ENCODE measurements around the gene PRKG1. TPM values are rescaled to one million over a fixed set of nuclear protein-coding genes. Genes with fewer than 3 reads are reported as not detected.

Gene PRKG1
- total RNA-seq, 1 experiment from 2014 or later = 0.09 TPM

DNA sequence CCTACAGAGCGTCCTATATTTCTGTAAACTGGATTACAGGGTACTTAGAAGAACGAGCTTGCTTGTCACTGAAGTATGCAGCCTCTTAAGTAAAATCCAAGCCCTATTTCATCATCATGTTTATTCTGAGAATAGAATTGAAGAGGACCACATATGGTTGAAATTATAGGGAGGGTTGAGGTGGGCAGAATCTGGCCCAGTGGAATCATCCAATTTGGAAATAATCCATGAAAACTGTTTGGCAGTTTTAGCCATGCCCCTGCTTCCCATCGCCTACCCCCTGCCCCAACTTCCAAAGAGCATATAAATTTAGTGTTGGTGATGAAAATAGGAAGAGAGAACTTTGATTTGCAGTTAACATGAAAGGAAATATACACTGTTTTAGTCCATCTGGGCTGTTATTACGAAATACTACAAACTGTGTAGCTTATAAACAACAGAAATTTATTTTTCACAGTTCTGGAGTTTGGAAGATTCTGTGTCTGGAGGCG is 150.4 kb downstream of the PRKG1 start:
- intact Hi-C loops (cut with micrococcal nuclease; ENCODE audit: unreplicated experiment) = no loop called here
- H3K27me3 Mint-ChIP-seq (ENCODE audit: insufficient read depth, unreplicated experiment) = no peaks in the 10 kb centered on the region
- no peak for DNase-seq
- no peaks in the 10 kb centered on the region for H3K36me3 Mint-ChIP-seq (ENCODE audit: insufficient read depth, unreplicated experiment)
- no peaks in the 10 kb centered on the region for H3K4me1 Mint-ChIP-seq (ENCODE audit: low read depth, unreplicated experiment)
- no peaks in the 10 kb centered on the region for H3K9me3 Mint-ChIP-seq (ENCODE audit: unreplicated experiment)
- H3K27me3 ChIP-seq (replicated peaks; ENCODE audit: control insufficient read depth, insufficient read depth, low read length) = no peaks in the 10 kb centered on the region
- H3K4me1 ChIP-seq = no peaks in the 10 kb centered on the region
- BruUV-seq (replicated peaks) = no TSS peak
- CTCF ChIA-PET = no interaction called here
- H3K27ac Mint-ChIP-seq (ENCODE audit: unreplicated experiment) = no peak overlapping the region
- H3K4me3 ChIP-seq (ENCODE audit: low read depth, low read length) = no peak overlapping the region
- H3K4me3 Mint-ChIP-seq (ENCODE audit: unreplicated experiment) = no peak overlapping the region
- TF ChIP-seq, protein P1, sequence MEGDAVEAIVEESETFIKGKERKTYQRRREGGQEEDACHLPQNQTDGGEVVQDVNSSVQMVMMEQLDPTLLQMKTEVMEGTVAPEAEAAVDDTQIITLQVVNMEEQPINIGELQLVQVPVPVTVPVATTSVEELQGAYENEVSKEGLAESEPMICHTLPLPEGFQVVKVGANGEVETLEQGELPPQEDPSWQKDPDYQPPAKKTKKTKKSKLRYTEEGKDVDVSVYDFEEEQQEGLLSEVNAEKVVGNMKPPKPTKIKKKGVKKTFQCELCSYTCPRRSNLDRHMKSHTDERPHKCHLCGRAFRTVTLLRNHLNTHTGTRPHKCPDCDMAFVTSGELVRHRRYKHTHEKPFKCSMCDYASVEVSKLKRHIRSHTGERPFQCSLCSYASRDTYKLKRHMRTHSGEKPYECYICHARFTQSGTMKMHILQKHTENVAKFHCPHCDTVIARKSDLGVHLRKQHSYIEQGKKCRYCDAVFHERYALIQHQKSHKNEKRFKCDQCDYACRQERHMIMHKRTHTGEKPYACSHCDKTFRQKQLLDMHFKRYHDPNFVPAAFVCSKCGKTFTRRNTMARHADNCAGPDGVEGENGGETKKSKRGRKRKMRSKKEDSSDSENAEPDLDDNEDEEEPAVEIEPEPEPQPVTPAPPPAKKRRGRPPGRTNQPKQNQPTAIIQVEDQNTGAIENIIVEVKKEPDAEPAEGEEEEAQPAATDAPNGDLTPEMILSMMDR (IDR thresholded peaks at IDR 0.05; ENCODE audit: insufficient read depth in 1 of 2, low read depth in 1 of 2, low read length in 1 of 2, severe bottlenecking in 1 of 2, unreplicated experiment in 1 of 2) = no peak
- POLR2A ChIA-PET = no interaction called here
- H3K9me3 ChIP-seq = no peaks in the 10 kb centered on the region
- no peaks in the 10 kb centered on the region for H3K36me3 ChIP-seq (ENCODE audit: control insufficient read depth, insufficient read depth, low read length)

DNA sequence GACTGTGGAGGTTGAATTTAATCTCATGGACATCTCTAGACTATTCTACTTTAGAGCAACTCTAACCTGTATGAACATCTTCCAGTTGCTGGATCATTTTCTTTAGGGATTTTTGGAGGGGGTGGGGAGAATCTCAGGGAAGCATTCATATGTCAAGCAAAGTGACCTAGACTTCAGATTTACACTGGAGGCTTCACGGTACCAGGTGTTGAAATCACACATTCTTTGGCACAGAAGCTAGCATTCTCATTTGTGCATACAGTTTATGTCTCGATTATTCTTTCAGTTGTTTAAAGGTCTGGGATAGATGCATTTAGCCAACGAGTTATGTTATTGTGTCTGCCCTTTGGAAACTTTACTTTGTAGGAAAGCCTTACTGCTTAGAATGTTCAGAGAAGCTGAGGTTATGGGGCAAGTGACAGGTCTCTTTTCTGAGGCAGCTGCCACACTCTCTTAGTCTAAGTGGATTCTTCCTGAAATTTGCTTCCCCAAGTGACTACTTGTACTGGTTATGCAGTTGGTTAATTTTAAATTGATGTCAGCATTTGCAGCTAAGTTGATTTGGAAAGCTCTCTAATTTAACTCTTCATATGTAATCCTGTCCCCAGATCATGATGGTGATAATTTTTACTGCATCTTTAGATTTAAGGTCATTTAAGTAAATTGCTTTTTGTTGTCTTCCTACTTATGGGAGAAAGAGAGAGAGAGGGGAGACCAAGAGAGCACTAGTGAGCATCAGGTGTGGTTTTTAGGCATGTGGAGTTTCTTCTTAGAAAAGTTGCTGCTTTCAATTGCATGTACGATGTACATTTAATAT is 153.8 kb downstream of the PRKG1 start:
- no peaks in the 10 kb centered on the region for H3K36me3 ChIP-seq (ENCODE audit: control insufficient read depth, insufficient read depth, low read length)
- H3K4me1 ChIP-seq = no peaks in the 10 kb centered on the region
- Mint-ChIP-seq H3K27ac (ENCODE audit: unreplicated experiment) (no peak overlapping the region), H3K4me1 (ENCODE audit: low read depth, unreplicated experiment) (no peaks in the 10 kb centered on the region), H3K9me3 (ENCODE audit: unreplicated experiment) (no peaks in the 10 kb centered on the region), H3K27me3 (ENCODE audit: insufficient read depth, unreplicated experiment) (no peaks in the 10 kb centered on the region), H3K36me3 (ENCODE audit: insufficient read depth, unreplicated experiment) (no peaks in the 10 kb centered on the region), H3K4me3 (ENCODE audit: unreplicated experiment) (no peak overlapping the region)
- intact Hi-C loops (cut with micrococcal nuclease; ENCODE audit: unreplicated experiment) = no loop called here
- H3K27me3 ChIP-seq (replicated peaks; ENCODE audit: control insufficient read depth, insufficient read depth, low read length) = peaks cover 1% of the 10 kb centered on the region; the same call in 1 of the 2 replicates
- ChIA-PET POLR2A (no interaction called here), CTCF (no interaction called here)
- no TSS peak for BruUV-seq (replicated peaks)
- H3K4me3 ChIP-seq (ENCODE audit: low read depth, low read length) = no peak overlapping the region
- no peaks in the 10 kb centered on the region for H3K9me3 ChIP-seq
- no peak for DNase-seq
- TF ChIP-seq, protein P1 (IDR thresholded peaks at IDR 0.05; ENCODE audit: insufficient read depth in 1 of 2, low read depth in 1 of 2, low read length in 1 of 2, severe bottlenecking in 1 of 2, unreplicated experiment in 1 of 2) = no peak

DNA sequence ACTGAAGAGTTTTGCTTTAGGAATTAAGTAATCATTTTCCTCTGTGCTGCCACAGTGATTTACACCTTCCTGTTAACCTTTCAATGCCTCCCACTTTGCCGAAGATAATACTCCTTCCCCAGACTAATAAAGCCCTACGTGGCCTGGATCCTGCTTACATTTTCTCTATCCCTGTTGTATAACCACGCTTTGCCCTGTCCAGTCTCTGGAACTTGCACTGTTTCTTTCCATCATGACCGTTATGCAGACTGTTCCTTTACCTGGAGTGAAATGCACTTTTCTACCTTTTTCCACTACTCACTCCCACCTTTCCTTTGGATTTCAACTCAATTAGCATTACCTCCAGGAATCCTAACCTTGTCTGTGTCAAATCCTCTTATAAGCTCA is 154.4 kb downstream of the PRKG1 start:
- intact Hi-C loops (cut with micrococcal nuclease; ENCODE audit: unreplicated experiment) = no loop called here
- no peak for DNase-seq
- no peaks in the 10 kb centered on the region for H3K9me3 ChIP-seq
- H3K36me3 ChIP-seq (ENCODE audit: control insufficient read depth, insufficient read depth, low read length) = no peaks in the 10 kb centered on the region
- Mint-ChIP-seq H3K4me3 (ENCODE audit: unreplicated experiment) (no peak overlapping the region), H3K36me3 (ENCODE audit: insufficient read depth, unreplicated experiment) (no peaks in the 10 kb centered on the region), H3K27ac (ENCODE audit: unreplicated experiment) (no peak overlapping the region), H3K27me3 (ENCODE audit: insufficient read depth, unreplicated experiment) (no peaks in the 10 kb centered on the region), H3K9me3 (ENCODE audit: unreplicated experiment) (no peaks in the 10 kb centered on the region), H3K4me1 (ENCODE audit: low read depth, unreplicated experiment) (no peaks in the 10 kb centered on the region)
- BruUV-seq (replicated peaks) = no TSS peak
- TF ChIP-seq, protein P1 (IDR thresholded peaks at IDR 0.05; ENCODE audit: insufficient read depth in 1 of 2, low read depth in 1 of 2, low read length in 1 of 2, severe bottlenecking in 1 of 2, unreplicated experiment in 1 of 2) = no peak
- no peak overlapping the region for H3K4me3 ChIP-seq (ENCODE audit: low read depth, low read length)
- CTCF ChIA-PET = no interaction called here
- peaks cover 1% of the 10 kb centered on the region; the same call in 1 of the 2 replicates for H3K27me3 ChIP-seq (replicated peaks; ENCODE audit: control insufficient read depth, insufficient read depth, low read length)
- H3K4me1 ChIP-seq = no peaks in the 10 kb centered on the region
- POLR2A ChIA-PET = no interaction called here

All from Caco-2 (cell line).